HCT116 (cell line): ENCODE measurements around the gene ZNF860. TPM values are rescaled to one million over a fixed set of nuclear protein-coding genes. Genes with fewer than 3 reads are reported as not detected.

ENCODE experiments used
- ATAC-seq: fragments of 200-7000 bp; cut with Tn5 transposase; 2 replicates; pipeline ENCODE4 v1.9.1; 2020; ENCODE audit warnings: mild to moderate bottlenecking, moderate library complexity
- BruUV-seq: library from RNA; stranded (reverse); fragments of 400-500 nt; replicated peaks from 2 replicates; lab custom pipeline; 2021; lab: Mats Ljungman, UMichigan
- CTCF ChIA-PET: fragments of 300-600 bp; sonication (Branson Sonifier 250); formaldehyde crosslinking; loops from one replicate; lab custom pipeline; 2021; ENCODE audit warnings: antibody characterized with exemption; lab: Charles Lee
- POLR2A ChIA-PET: fragments of 300-600, 350-600 bp; sonication (Branson Sonifier 250); formaldehyde crosslinking; loops from one replicate; lab custom pipeline; 2021; ENCODE audit warnings: antibody characterized with exemption; lab: Charles Lee
- RAD21 ChIA-PET, 2 experiments: fragments of 300-600 bp; sonication (Branson Sonifier 250); formaldehyde crosslinking; loops; one replicate each; lab custom pipeline; 2023; ENCODE audit warnings: low total read pairs in 2 of 2; ENCODE audit not compliant: uncharacterized antibody in 2 of 2, unreplicated experiment in 2 of 2, low non-redundant PET in 1 of 2; lab: Charles Lee
- DNase-seq: peaks from one replicate; pipeline ENCODE4 v3.0.0-alpha.2; 2010; ENCODE audit warnings: low read depth, low spot score
- H2AFZ ChIP-seq: fragments of 200-600 bp; shearing (Covaris generic), sonication (generic); 2 replicates; pipeline ENCODE4 v1.6.1; 2017; ENCODE audit warnings: low read depth, mixed run types, mixed read lengths, antibody characterized with exemption, low read length; ENCODE audit not compliant: poor library complexity, severe bottlenecking
- H3K27ac ChIP-seq: 2 replicates; pipeline ENCODE4 v1.5.1; 2012; ENCODE audit warnings: low read depth, low read length
- H3K27me3 ChIP-seq: fragments of 200-600 bp; sonication (generic); 2 replicates; pipeline ENCODE4 v1.6.1; 2016; ENCODE audit warnings: mixed run types, low read length, mixed read lengths; ENCODE audit not compliant: insufficient read depth
- H3K36me3 ChIP-seq, 2 experiments: fragments of 200-500 bp in 1 of 2; fragments of 200-600 bp in 1 of 2; sonication (Bioruptor generic) in 1 of 2; sonication (generic) in 1 of 2; 2 replicates each; pipeline versions ENCODE4 v1.5.1 to v1.6.1; 2014 to 2016; ENCODE audit warnings: low read length in 2 of 2, inconsistent platforms in 1 of 2, mixed read lengths in 1 of 2, mixed run types in 1 of 2; ENCODE audit not compliant: insufficient read depth in 2 of 2, control insufficient read depth in 1 of 2
- H3K4me1 ChIP-seq, 2 experiments: fragments of 200-600 bp in 1 of 2; sonication (generic) in 1 of 2; 2 replicates each; pipeline versions ENCODE4 v1.5.1 to v1.6.1; 2012 to 2017; ENCODE audit warnings: low read length in 2 of 2, inconsistent platforms in 1 of 2, mild to moderate bottlenecking in 1 of 2, mixed read lengths in 1 of 2, mixed run types in 1 of 2, moderate library complexity in 1 of 2; ENCODE audit not compliant: insufficient read depth in 2 of 2, control insufficient read depth in 1 of 2
- H3K4me2 ChIP-seq: fragments of 200-600 bp; sonication (generic); 2 replicates; pipeline ENCODE4 v1.6.1; 2017; ENCODE audit warnings: mixed run types, low read length, mixed read lengths
- H3K4me3 ChIP-seq, 2 experiments: fragments of 200-600 bp in 1 of 2; sonication (generic) in 1 of 2; replicated peaks in 1 of 2; 2 replicates each; pipeline ENCODE4 v1.5.1; 2011 to 2016; ENCODE audit warnings: low read length in 2 of 2, control low read depth in 1 of 2, low read depth in 1 of 2, mild to moderate bottlenecking in 1 of 2, mixed read lengths in 1 of 2, mixed run types in 1 of 2
- H3K79me2 ChIP-seq: fragments of 200-600 bp; sonication (generic); 2 replicates; pipeline ENCODE4 v1.6.1; 2017; ENCODE audit warnings: mild to moderate bottlenecking, mixed run types, low read length, moderate library complexity, mixed read lengths; ENCODE audit not compliant: insufficient read depth
- H3K9ac ChIP-seq: fragments of 200-600 bp; sonication (generic); 2 replicates; pipeline ENCODE4 v1.6.1; 2016; ENCODE audit warnings: low read length, mixed read lengths
- H3K9me2 ChIP-seq: fragments of 200-600 bp; sonication (generic), shearing (Covaris generic); 2 replicates; pipeline ENCODE4 v1.6.1; 2017; ENCODE audit warnings: mixed run types, mild to moderate bottlenecking, moderate library complexity; ENCODE audit not compliant: insufficient read depth
- H3K9me3 ChIP-seq, 2 experiments: fragments of 200-500 bp in 1 of 2; fragments of 200-600 bp in 1 of 2; sonication (Bioruptor generic) in 1 of 2; sonication (generic) in 1 of 2; 2 replicates each; pipeline ENCODE4 v1.6.1; 2014 to 2017; ENCODE audit warnings: low read length in 2 of 2, mixed read lengths in 2 of 2, inconsistent platforms in 1 of 2, low read depth in 1 of 2, mild to moderate bottlenecking in 1 of 2, mixed run types in 1 of 2, moderate library complexity in 1 of 2; ENCODE audit not compliant: control insufficient read depth in 1 of 2, insufficient read depth in 1 of 2
- H4K20me1 ChIP-seq: fragments of 200-600 bp; sonication (generic), shearing (Covaris generic); 2 replicates; pipeline ENCODE4 v1.6.1; 2017; ENCODE audit warnings: mixed run types, mild to moderate bottlenecking, moderate library complexity; ENCODE audit not compliant: insufficient read depth
- CBX3 ChIP-seq: IDR thresholded peaks from 2 replicates; pipeline ENCODE4 v1.6.1; 2012; ENCODE audit warnings: low read depth
- CEBPB ChIP-seq: IDR thresholded peaks from 2 replicates; pipeline ENCODE4 v1.6.1; 2012; ENCODE audit warnings: low read depth
- CTCF ChIP-seq, 3 experiments: fragments of 200-600 bp in 1 of 3; sonication (generic) in 1 of 3; IDR thresholded peaks in 2 of 3; conservative IDR thresholded peaks in 1 of 3; 2 replicates each; pipeline ENCODE4 v1.5.1; 2012 to 2017; ENCODE audit warnings: low read depth in 2 of 3, low read length in 2 of 3, antibody characterized with exemption in 1 of 3, borderline replicate concordance in 1 of 3, control low read depth in 1 of 3, mild to moderate bottlenecking in 1 of 3, mixed read lengths in 1 of 3, mixed run types in 1 of 3, moderate library complexity in 1 of 3; ENCODE audit not compliant: insufficient read depth in 1 of 3
- EGR1 ChIP-seq: IDR thresholded peaks from 2 replicates; pipeline ENCODE4 v1.6.1; 2012; ENCODE audit warnings: low read depth
- FOSL1 ChIP-seq: IDR thresholded peaks from 2 replicates; pipeline ENCODE4 v1.6.1; 2012; ENCODE audit warnings: low read depth
- JUND ChIP-seq: IDR thresholded peaks from 2 replicates; pipeline ENCODE4 v1.6.1; 2012
- POLR2AphosphoS5 ChIP-seq: IDR thresholded peaks from 2 replicates; pipeline ENCODE4 v1.6.1; 2011; ENCODE audit warnings: mild to moderate bottlenecking, low read depth, low read length, moderate library complexity
- RAD21 ChIP-seq: IDR thresholded peaks from 2 replicates; pipeline ENCODE4 v1.6.1; 2012; ENCODE audit warnings: low read depth, mild to moderate bottlenecking
- SP1 ChIP-seq: IDR thresholded peaks from 2 replicates; pipeline ENCODE4 v1.6.1; 2012; ENCODE audit warnings: low read depth
- SRF ChIP-seq: IDR thresholded peaks from 2 replicates; pipeline ENCODE4 v1.6.1; 2012; ENCODE audit warnings: low read depth
- YY1 ChIP-seq: IDR thresholded peaks from 2 replicates; pipeline ENCODE4 v1.6.1; 2011; ENCODE audit warnings: low read length, low read depth, moderate library complexity, mild to moderate bottlenecking; ENCODE audit not compliant: insufficient replicate concordance; ENCODE audit errors: extremely low read depth
- ZNF274 ChIP-seq: fragments of 200-500 bp; sonication (Bioruptor generic); IDR thresholded peaks from 2 replicates; pipeline ENCODE4 v1.6.1; 2014; ENCODE audit warnings: mild to moderate bottlenecking, low read depth, low read length, inconsistent platforms
- intact Hi-C: fragments of 100-400 bp; cut with micrococcal nuclease; formaldehyde crosslinking; loops from 2 replicates; pipeline ENCODE4 v1.10.0; 2022
- total RNA-seq: library from RNA; stranded (reverse); gene quantifications from one replicate; pipeline ENCODE4 v1.2.1, GENCODE V29; 2021; ENCODE audit not compliant: unreplicated experiment
- TF ChIP-seq, protein P1 (sequence below): IDR thresholded peaks from 2 replicates; pipeline ENCODE4 v1.6.1; 2012
- TF ChIP-seq, protein P2 (sequence below): IDR thresholded peaks from 2 replicates; pipeline ENCODE4 v1.6.1; 2012
- TF ChIP-seq, protein P3 (sequence below): IDR thresholded peaks from 2 replicates; pipeline ENCODE4 v1.6.1; 2011; ENCODE audit warnings: mild to moderate bottlenecking, low read length, moderate library complexity; ENCODE audit not compliant: insufficient replicate concordance; ENCODE audit errors: extremely low read depth

ZNF860 gene
- total RNA-seq, 1 experiment from 2014 or later = 2.9 TPM

DNA sequence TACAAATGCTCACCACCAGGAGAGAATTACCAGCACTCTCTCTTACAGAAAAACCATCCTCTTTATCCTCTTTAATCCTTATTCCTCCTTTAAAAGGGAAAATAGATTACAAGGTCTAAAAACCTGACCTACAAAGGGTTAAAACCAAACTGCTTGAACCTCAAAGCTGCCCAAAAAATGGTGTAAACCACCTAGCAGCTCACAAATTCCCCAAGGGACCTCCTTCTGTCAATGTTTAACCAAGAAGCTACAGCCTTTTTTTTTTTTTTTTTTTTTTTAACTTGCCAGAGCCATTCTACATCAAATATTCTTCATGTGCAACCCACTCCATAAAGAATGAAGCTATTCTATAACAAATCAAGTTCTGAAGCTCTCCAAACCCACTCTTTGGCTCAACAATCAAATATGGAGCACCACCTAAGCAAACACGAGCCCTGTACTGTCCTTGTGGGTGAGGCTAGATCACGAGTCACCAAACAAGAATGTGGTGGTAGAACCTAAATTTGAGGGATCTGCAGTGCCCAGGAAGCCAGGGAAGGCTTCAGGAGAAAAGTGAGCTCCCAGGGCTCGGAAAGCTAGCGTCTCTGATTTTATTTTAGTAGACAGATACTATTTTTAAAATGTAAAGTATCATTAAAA, 20.6 kb upstream of the ZNF860 start:
- Histone ChIP-seq H2AFZ (no peak overlapping the region), H4K20me1 (no peaks in the 10 kb centered on the region), H3K36me3 (no peaks in the 10 kb centered on the region), H3K4me3 (no peak overlapping the region; a peak in 1 of 4 replicates), H3K79me2 (peaks cover 22% of the 10 kb centered on the region), H3K9ac (no peak overlapping the region), H3K27me3 (no peaks in the 10 kb centered on the region), H3K9me2 (no peaks in the 10 kb centered on the region), H3K4me2 (peak overlapping the region; percentile 63), H3K27ac (no peak overlapping the region), H3K9me3 (peaks cover 0 to 2% of the 10 kb centered on the region in 2 experiments; a peak in 1 of 4 replicates), H3K4me1 (peaks cover 14 to 19% of the 10 kb centered on the region in 2 experiments)
- ATAC-seq (peak; percentile 94), DNase-seq (peak; percentile 40)
- ChIA-PET RAD21 (no interaction called here), POLR2A (interaction anchor here (0.5 kb wide), 1 partner anchor 582 kb away, joined by 4 read pairs; no protein-coding TSS in a partner anchor), CTCF (no interaction called here)
- intact Hi-C loops = no loop called here
- TF ChIP-seq, protein P1, sequence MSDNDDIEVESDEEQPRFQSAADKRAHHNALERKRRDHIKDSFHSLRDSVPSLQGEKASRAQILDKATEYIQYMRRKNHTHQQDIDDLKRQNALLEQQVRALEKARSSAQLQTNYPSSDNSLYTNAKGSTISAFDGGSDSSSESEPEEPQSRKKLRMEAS = peak; percentile 20; the same call in 1 of the 2 replicates
- TF ChIP-seq, protein P2, sequence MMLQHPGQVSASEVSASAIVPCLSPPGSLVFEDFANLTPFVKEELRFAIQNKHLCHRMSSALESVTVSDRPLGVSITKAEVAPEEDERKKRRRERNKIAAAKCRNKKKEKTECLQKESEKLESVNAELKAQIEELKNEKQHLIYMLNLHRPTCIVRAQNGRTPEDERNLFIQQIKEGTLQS = no peak
- TF ChIP-seq JUND (peak; percentile 36; the same call in 1 of the 2 replicates), POLR2AphosphoS5 (no peak), ZNF274 (no peak), CEBPB (no peak), YY1 (no peak), SP1 (no peak), EGR1 (no peak), CBX3 (peak; percentile 18; the same call in 1 of the 2 replicates), CTCF (IDR thresholded peaks at IDR 0.05 in 2 of 3, conservative IDR thresholded peaks at IDR 0.05 in 1 of 3; ENCODE audit: borderline replicate concordance in 1 of 3, insufficient read depth in 1 of 3, low read depth in 2 of 3, low read length in 2 of 3) (no peak), SRF (no peak), FOSL1 (peak; percentile 40; the same call in 1 of the 2 replicates), RAD21 (no peak)
- TF ChIP-seq, protein P3, sequence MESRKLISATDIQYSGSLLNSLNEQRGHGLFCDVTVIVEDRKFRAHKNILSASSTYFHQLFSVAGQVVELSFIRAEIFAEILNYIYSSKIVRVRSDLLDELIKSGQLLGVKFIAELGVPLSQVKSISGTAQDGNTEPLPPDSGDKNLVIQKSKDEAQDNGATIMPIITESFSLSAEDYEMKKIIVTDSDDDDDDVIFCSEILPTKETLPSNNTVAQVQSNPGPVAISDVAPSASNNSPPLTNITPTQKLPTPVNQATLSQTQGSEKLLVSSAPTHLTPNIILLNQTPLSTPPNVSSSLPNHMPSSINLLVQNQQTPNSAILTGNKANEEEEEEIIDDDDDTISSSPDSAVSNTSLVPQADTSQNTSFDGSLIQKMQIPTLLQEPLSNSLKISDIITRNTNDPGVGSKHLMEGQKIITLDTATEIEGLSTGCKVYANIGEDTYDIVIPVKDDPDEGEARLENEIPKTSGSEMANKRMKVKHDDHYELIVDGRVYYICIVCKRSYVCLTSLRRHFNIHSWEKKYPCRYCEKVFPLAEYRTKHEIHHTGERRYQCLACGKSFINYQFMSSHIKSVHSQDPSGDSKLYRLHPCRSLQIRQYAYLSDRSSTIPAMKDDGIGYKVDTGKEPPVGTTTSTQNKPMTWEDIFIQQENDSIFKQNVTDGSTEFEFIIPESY = no peak
- no TSS peak for BruUV-seq
